Forelimb muscle (tissue), 1 donor: ENCODE results near the gene KAZN. TPM values are rescaled to one million over a fixed set of nuclear protein-coding genes. Genes with fewer than 3 reads are reported as not detected.

Experiments
- DNase-seq: peaks from one replicate; pipeline ENCODE4 v3.0.0-alpha.2; 2013; ENCODE audit warnings: low read depth
- polyA plus RNA-seq: library from polyadenylated mRNA; unstranded; fragments of 120-200 nt; gene quantifications from one replicate; pipeline ENCODE4 v1.2.1, GENCODE V29; 2013; ENCODE audit not compliant: insufficient read length

The KAZN gene
- polyA plus RNA-seq, 1 donor: 12.8 TPM

GRCh38 chr1:14980621-14981218 lies 382.2 kb downstream of the KAZN start:
- DNase-seq: no peak

GRCh38 chr1:14982029-14982428 lies 383.5 kb downstream of the KAZN start:
- no peak for DNase-seq

DNA sequence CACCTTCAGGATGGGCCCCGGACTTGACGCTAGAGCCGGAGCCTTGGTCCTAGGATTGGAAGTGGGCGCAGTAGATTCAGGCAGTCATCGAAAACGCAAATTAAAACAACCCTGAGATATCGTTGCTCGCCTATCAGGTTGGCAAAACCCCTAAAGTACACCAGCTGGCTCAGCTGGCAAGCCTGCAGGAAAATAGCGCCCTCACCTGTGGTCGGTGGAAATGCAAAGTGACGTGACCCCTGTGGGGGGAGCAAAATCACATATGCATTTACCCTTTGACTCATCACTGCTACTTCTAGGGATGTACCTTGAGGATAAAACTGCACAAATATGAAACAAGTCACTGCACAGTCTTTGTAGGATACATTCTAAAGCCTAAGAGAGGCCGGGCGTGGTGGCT lies 384.8 kb downstream of the KAZN start:
- DNase-seq: no peak

DNA sequence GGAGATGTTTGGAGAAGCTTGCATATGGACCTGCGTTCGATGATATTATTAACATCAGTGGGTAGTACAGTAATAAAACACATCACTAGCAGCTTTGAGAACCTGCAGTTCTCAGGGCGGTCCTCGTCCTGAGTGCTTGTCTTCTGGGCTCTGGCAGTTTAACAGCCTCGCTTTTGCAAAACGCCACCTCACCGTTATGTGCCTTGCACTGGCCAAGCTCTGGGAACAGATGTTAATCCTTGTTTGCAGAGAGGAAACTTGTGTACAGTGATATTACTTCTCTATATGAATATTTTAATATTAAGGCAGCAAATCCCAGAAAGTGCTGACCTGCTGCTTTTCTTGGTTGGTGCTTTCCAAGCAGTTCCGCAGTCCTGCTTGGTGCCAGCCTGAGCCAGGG lies 387.7 kb downstream of the KAZN start:
- no peak for DNase-seq

DNA sequence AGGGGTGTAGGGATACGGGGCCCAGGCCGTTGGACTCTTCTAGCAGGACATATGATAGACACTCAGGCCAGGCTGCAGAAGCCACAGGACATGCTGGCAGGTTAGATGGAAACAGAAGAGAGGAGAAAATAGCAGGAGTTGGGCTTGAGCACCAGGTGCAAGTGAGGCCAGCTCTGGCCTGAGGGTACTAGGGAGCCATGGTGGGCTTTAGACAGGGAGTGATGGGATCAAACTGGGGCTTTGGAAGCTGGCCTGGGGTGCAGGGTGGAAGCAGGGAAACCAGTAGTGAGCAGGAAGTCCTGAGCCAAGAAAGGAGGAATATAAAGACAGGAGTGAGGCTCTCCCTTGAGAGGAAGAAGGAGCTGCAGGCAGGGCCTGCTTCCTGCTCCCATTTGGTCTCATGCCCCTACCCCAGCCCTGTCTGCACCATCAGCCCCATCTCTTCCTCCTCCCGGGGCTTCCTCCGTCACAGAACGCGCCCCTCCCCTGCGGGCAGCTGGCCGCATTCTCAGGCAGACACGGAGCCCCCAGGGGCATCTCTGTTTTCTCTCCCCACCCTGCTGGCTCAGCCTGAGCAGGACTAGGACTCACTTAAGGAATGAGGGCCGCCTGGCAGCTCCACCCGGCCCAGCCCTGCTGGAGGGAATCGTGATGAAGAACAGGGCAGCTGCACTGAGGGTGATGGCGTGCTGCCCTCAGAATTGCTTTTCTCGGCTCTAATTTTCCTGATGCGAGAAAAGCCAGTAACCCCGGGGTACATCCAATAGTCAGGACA lies 389.5 kb downstream of the KAZN start:
- no peak for DNase-seq

GRCh38 chr1:14988636-14989035 lies 390.2 kb downstream of the KAZN start:
- no peak for DNase-seq

GRCh38 chr1:14989931-14990728 lies 391.6 kb downstream of the KAZN start:
- DNase-seq: no peak

DNA sequence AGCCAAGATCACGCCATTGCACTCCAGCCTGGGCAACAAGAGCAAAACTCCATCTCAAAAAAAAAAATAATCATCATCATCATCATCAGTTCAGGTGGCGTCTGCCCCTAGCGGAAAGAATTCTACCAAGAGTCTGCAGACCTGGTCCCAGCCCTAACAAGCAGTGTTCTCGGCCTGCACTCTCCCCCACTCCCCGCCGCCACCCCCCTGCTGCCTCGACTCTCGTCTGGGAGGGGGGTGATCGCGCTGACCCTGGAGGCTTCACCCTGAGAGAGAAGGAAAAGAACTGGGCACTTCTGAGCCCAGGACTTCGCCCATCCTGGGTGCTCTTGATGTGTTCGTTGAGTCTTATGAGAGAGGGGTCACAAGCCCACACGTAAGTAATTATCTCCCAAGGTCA lies 394.9 kb downstream of the KAZN start:
- DNase-seq: no peak

GRCh38 chr1:14994148-14994547 lies 395.7 kb downstream of the KAZN start:
- no peak for DNase-seq

DNA sequence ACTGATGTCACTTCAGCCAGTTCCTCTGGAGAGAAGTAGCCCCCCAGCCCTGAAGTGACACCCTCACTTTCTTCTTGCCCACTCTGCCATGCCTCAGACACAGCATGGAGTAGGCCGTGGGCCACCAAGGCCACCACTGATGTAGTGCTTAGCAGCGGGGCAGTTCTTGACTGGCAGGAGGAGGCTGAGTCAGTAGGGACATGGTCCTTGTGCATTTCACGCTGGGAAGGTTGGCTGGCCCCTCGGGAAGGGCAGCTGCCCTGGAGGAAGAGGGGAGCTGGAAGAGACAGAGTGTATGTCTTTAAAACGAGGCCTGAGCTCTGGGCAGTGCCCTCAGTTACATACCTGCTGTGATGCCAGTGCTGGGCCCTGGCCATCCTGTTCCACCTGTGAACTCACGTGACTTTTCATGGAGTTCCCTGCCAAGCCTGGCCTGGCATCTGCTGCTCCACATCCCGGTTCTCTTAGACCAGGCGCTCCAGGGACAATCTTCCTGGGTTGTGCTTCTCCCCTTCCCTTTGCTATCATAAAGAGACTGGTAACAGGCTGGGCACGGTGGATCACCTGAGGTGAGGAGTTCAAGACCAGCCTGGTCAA lies 396.5 kb downstream of the KAZN start:
- no peak for DNase-seq

GRCh38 chr1:14996133-14997050 lies 397.9 kb downstream of the KAZN start:
- DNase-seq: no peak

DNA sequence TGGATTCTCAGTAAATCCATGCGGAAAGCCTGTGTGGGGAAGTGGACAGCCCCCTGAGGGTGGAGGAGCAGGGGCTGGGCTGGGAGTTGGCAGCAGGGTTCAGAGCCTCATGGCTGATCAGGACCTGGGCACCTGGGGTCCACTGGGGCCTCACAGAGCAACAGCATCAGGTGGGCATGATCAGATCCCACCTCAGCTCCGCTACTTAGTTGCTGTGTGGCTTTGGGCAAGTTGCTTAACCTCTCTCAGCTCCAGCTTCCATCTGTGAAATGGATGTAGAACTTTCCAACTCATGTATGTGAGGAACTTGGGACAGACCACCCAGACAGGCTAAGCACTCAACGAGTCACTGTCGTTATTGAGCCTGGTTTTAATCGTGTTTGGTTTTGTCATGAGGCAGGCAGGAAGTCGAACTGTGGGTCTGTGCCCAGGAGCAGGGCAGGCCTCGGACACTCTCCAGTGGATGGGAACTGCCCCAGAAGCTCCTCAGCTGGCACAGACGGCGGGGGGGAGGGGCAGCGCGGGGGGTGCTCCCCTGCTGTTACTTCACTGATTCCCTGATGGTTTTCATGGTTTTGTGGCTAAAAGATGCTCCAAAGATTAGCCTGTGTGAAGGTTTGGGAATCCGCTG lies 399.3 kb downstream of the KAZN start:
- no peak for DNase-seq

DNA sequence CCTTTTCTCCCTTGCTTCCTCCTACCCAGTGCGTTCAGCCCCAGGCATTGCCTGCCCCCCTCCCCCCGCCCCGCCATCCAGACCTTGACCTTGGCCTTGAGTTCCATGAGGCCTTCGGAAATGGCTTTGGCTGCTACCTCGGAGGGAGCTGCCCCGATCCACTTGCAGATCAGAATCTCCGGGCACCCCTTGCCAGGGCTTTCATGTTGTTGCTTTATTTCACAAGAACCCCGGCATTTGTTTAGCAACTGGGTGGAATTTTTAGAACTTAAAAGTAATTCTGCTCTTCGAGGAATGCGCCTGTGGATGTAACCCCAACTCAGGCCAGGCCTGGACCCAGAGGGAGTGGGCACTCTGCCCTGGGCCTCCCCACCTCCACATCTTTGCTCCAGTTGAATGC lies 401.0 kb downstream of the KAZN start:
- no peak for DNase-seq

- DNase-seq: no peak
Measured at GRCh38 chr1:15000030-15000429, 401.5 kb downstream of the KAZN start.

- no peak for DNase-seq
Measured at GRCh38 chr1:15000671-15001070, 402.2 kb downstream of the KAZN start.

DNA sequence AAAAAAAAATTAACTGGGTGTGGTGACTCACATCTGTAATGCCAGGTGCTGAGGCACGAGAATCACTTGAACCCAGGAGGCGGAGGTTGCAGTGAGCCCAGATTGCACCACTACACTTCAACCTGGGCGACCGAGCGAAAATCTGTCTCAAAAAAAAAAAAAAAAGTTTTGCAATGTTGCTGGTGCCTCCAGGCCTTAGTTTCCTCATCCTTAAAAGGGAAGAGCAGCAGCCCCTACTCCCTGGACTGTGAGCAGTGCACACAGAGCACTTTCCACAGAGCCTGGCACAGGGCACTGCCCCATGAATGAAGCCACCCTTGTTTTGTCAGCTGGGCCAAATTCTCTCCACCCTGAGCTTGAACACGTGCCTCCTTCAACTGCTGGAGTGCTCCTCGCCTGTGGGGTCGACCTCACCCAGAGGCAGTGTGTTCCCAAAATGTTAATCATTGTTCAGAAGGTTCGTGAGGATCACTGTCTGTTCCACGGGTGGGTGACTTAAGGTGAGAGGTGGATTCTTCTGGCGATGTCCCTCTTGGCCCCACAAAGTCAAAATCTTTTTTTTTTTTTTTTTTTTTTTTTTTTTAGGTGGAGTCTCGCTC lies 402.9 kb downstream of the KAZN start:
- DNase-seq: no peak

DNA sequence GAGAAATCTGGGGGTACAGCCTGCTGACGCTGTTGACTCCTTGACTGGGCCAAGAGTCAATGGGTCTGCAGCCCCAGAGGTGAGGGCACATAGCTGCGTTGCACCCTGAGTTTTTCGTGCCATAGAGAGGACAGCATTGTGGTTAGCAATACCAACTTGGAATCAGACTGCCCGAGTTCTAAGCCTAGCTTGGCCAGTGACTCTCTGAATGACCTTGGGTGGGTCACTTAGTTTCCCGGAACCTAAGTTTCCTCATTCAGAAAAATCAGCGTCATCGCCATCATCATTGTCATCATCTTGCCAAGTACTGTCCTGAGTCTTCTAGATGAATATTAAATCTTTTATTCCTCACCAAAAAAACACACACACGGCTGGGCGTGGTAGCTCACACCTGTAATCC lies 403.8 kb downstream of the KAZN start:
- DNase-seq: no peak

GRCh38 chr1:15004396-15004795 lies 405.9 kb downstream of the KAZN start:
- no peak for DNase-seq

GRCh38 chr1:15005116-15005515 lies 406.6 kb downstream of the KAZN start:
- DNase-seq: no peak

- no peak for DNase-seq
Measured at GRCh38 chr1:15007368-15007767, 408.9 kb downstream of the KAZN start.
